ENCODE data around the gene FNIP1. TPM values are rescaled to one million over a fixed set of nuclear protein-coding genes. Genes with fewer than 3 reads are reported as not detected.

FNIP1 gene
- total and polyA plus RNA-seq, 2 of the 8 experiments (the other 6 are each of a cell fraction or from before 2014, with no cell fraction given) = 3.5 to 17.3 TPM

DNA sequence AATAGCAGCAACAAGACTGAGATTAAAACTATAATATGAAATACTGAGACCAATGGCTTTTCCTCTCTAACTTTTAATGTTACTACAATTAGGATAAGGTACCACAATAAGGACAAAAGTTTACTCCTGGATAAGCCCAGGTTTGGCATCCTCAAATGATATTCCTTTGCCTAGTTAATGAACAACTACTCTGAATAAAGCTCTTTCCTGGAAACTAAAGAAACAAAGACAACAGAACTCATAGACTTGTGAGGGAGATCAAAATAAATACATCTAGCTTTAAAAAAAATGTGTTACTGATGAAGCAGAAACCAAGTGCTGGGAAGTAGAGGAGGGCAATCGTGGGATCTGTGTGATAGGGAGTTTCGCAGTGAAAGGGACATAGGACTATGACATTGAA is 142.5 kb downstream of the FNIP1 start:
- no peak overlapping the region for H3K23ac ChIP-seq (ENCODE audit: insufficient read length)
- DNase-seq (ENCODE audit: low read depth in 1 of 2, low spot score in 2 of 2) = no peak
- H2BK120ac ChIP-seq (replicated peaks; ENCODE audit: low read depth, low read length) = no peak overlapping the region
- no peak overlapping the region for H3K4me2 ChIP-seq (ENCODE audit: insufficient read depth in 1 of 2, low read depth in 2 of 2, low read length in 2 of 2)
- peaks cover 0 to 6% (median 3%) of the 10 kb centered on the region in 4 experiments; a peak in 5 of 8 replicates for H3K36me3 ChIP-seq (ENCODE audit: control insufficient read depth in 2 of 4, insufficient read depth in 4 of 4, low read length in 3 of 4)
- CTCF ChIA-PET (ENCODE audit: partially characterized antibody) = no interaction called here
- POLR2A ChIA-PET (ENCODE audit: partially characterized antibody) = no interaction called here
- H3K56ac ChIP-seq (replicated peaks; ENCODE audit: insufficient read length, low read depth, low read length) = no peak overlapping the region
- H3K79me2 ChIP-seq (ENCODE audit: control insufficient read depth in 1 of 2, insufficient read depth in 2 of 2, low read length in 2 of 2) = no peaks in the 10 kb centered on the region
- H3K27me3 ChIP-seq (replicated peaks in 1 of 4; ENCODE audit: control insufficient read depth in 3 of 4, extremely low read depth in 1 of 4, insufficient read depth in 3 of 4, low read length in 3 of 4) = no peaks in the 10 kb centered on the region
- no peak overlapping the region for H3K9ac ChIP-seq (replicated peaks in 1 of 4; ENCODE audit: extremely low read depth in 1 of 4, low read depth in 3 of 4, low read length in 3 of 4)
- H2BK15ac ChIP-seq (ENCODE audit: low read length) = no peak overlapping the region
- H2BK20ac ChIP-seq (ENCODE audit: low read length) = no peak overlapping the region
- no peak overlapping the region for H3K4ac ChIP-seq (replicated peaks; ENCODE audit: insufficient read length, low read depth, low read length)
- no peak overlapping the region for H4K8ac ChIP-seq (ENCODE audit: extremely low read depth, insufficient read depth, low read length)
- no peak overlapping the region for H3K18ac ChIP-seq (ENCODE audit: extremely low read depth, low read length)
- no peak overlapping the region for H3K27ac ChIP-seq (ENCODE audit: low read depth, low read length)
- no peak overlapping the region for H2AK5ac ChIP-seq (ENCODE audit: low read depth, low read length)
- peaks cover 0 to under 1% of the 10 kb centered on the region in 2 experiments; a peak in 1 of 4 replicates for H3K9me3 ChIP-seq (ENCODE audit: insufficient read depth in 2 of 2, low read depth in 1 of 2, low read length in 1 of 2)
- 91% methylated on average over 2 of the region's 2 CpGs; no CpG with 5 or more reads in 1 of the 2 experiments for WGBS, 2 experiments (ENCODE audit: extremely low coverage in 1 of 2, insufficient coverage in 1 of 2, insufficient read length in 1 of 2, insufficient replicate concordance in 2 of 2, low coverage in 1 of 2, low lambda C conversion rate in 2 of 2, missing lambda C conversion rate in 1 of 2)
- H4K5ac ChIP-seq (ENCODE audit: insufficient read length, low read depth, low read length) = no peak overlapping the region
- no peak overlapping the region for H3K4me3 ChIP-seq (ENCODE audit: extremely low read depth in 1 of 4, insufficient read depth in 2 of 4, low read depth in 3 of 4, low read length in 4 of 4)
- H3K79me1 ChIP-seq (ENCODE audit: low read depth, low read length) = no peaks in the 10 kb centered on the region
- H3K23me2 ChIP-seq (ENCODE audit: low read depth, low read length) = no peaks in the 10 kb centered on the region
- no peaks in the 10 kb centered on the region for H3K4me1 ChIP-seq (replicated peaks in 1 of 4; ENCODE audit: control insufficient read depth in 3 of 4, insufficient read depth in 4 of 4, low read length in 3 of 4)
- H2BK12ac ChIP-seq (ENCODE audit: low read depth, low read length) = no peak overlapping the region
- H4K20me1 ChIP-seq (replicated peaks in 1 of 2; ENCODE audit: control insufficient read depth in 1 of 2, insufficient read depth in 2 of 2, low read length in 2 of 2) = no peaks in the 10 kb centered on the region
- no peak overlapping the region for H2BK5ac ChIP-seq (ENCODE audit: low read depth, low read length)
- no peak overlapping the region for H4K91ac ChIP-seq (replicated peaks; ENCODE audit: insufficient read length, low read length)
- H2AFZ ChIP-seq (ENCODE audit: low read length) = no peak overlapping the region
- FAIRE-seq = no peak
- H3K14ac ChIP-seq (ENCODE audit: insufficient read length) = no peak overlapping the region
- TF ChIP-seq NANOG (IDR thresholded peaks at IDR 0.05; ENCODE audit: insufficient read depth, low read depth, low read length, poor library complexity, severe bottlenecking) = no peak
- TF ChIP-seq TCF12 (IDR thresholded peaks at IDR 0.05; ENCODE audit: low read depth, low read length) = no peak
- no peak for TF ChIP-seq TAF7 (optimal IDR thresholded peaks at IDR 0.05; ENCODE audit: borderline replicate concordance, low read depth, low read length)
- TF ChIP-seq GABPA (IDR thresholded peaks at IDR 0.05; ENCODE audit: borderline replicate concordance, insufficient read depth, low read length) = no peak
